Measurements from ENCODE around the gene PKD2L1.

- TF ChIP-seq, protein P1, sequence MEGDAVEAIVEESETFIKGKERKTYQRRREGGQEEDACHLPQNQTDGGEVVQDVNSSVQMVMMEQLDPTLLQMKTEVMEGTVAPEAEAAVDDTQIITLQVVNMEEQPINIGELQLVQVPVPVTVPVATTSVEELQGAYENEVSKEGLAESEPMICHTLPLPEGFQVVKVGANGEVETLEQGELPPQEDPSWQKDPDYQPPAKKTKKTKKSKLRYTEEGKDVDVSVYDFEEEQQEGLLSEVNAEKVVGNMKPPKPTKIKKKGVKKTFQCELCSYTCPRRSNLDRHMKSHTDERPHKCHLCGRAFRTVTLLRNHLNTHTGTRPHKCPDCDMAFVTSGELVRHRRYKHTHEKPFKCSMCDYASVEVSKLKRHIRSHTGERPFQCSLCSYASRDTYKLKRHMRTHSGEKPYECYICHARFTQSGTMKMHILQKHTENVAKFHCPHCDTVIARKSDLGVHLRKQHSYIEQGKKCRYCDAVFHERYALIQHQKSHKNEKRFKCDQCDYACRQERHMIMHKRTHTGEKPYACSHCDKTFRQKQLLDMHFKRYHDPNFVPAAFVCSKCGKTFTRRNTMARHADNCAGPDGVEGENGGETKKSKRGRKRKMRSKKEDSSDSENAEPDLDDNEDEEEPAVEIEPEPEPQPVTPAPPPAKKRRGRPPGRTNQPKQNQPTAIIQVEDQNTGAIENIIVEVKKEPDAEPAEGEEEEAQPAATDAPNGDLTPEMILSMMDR (IDR thresholded peaks at IDR 0.05): no peak
- no peak for TF ChIP-seq EZH2 (IDR thresholded peaks at IDR 0.05; ENCODE audit: borderline replicate concordance, insufficient read depth, low read depth, low read length, poor library complexity, severe bottlenecking)
Measured at GRCh38 chr10:100248820-100249219, 81.2 kb downstream of the PKD2L1 start.

All from B cell (primary cell).